Kidney (tissue), 14 donors: ENCODE measurements around the gene GAS5. TPM values are rescaled to one million over a fixed set of nuclear protein-coding genes. Genes with fewer than 3 reads are reported as not detected.

Experiments
- DNase-seq, 5 donors: peaks; one replicate each; pipeline ENCODE4 v3.0.0-alpha.2; 2013 to 2020
- FAIRE-seq: peaks from 2 replicates; lab custom pipeline; 2012; peaks lifted over from hg19 to GRCh38; lab: Jason Lieb, UNC
- H3K27ac ChIP-seq, 2 donors: one replicate each; pipeline ENCODE4 v1.7.0; 2013; ENCODE audit warnings: low read depth in 2 of 2, low read length in 2 of 2, inconsistent platforms in 1 of 2
- H3K27me3 ChIP-seq: one replicate; pipeline ENCODE4 v1.7.1; 2013; ENCODE audit warnings: low read length, inconsistent platforms; ENCODE audit not compliant: control insufficient read depth, insufficient read depth
- H3K36me3 ChIP-seq, 3 donors: one replicate each; pipeline versions ENCODE4 v1.7.0 to v1.7.1; 2013; ENCODE audit warnings: low read length in 3 of 3, control low read depth in 1 of 3, inconsistent platforms in 1 of 3; ENCODE audit not compliant: insufficient read depth in 3 of 3, control insufficient read depth in 2 of 3
- H3K4me1 ChIP-seq, 3 donors: one replicate each; pipeline versions ENCODE4 v1.7.0 to v1.7.1; 2013; ENCODE audit warnings: low read length in 3 of 3, inconsistent platforms in 1 of 3, low read depth in 1 of 3; ENCODE audit not compliant: control insufficient read depth in 2 of 3, insufficient read depth in 2 of 3
- H3K4me3 ChIP-seq, 3 donors: one replicate each; pipeline versions ENCODE4 v1.7.0 to v1.8.1; 2013; ENCODE audit warnings: low read length in 3 of 3, control low read depth in 1 of 3, inconsistent platforms in 1 of 3
- H3K9ac ChIP-seq, 3 donors: one replicate each; pipeline versions ENCODE4 v1.7.0 to v1.7.1; 2013; ENCODE audit warnings: low read length in 3 of 3, control low read depth in 1 of 3, inconsistent platforms in 1 of 3
- H3K9me3 ChIP-seq, 3 donors: one replicate each; pipeline versions ENCODE4 v1.7.0 to v1.7.1; 2013; ENCODE audit warnings: low read length in 3 of 3, control low read depth in 1 of 3, inconsistent platforms in 1 of 3; ENCODE audit not compliant: control insufficient read depth in 2 of 3, insufficient read depth in 1 of 3
- intact Hi-C: fragments of 100-400 bp; cut with DNase I; formaldehyde crosslinking; loops from one replicate; pipeline ENCODE4 v1.11.1; 2022
- polyA plus RNA-seq: library from polyadenylated mRNA; stranded (reverse); fragments of 350-450 nt; fragmentation: Illumina TruSeq; extraction: RNeasy Lipid Tissue Mini Kit (QIAGEN cat#74804); gene quantifications from one replicate; pipeline ENCODE4 v1.2.3, GENCODE V29; 2014; ENCODE audit warnings: low read depth, low replicate concordance; ENCODE audit not compliant: insufficient read depth
- total RNA-seq: library from RNA; stranded (reverse); fragmentation: NEBNext Ultra II Directional; extraction: Animal tissue kit (Norgen Biotek cat#: 25700); gene quantifications from one replicate; pipeline ENCODE4 v1.2.1, GENCODE V29; 2021
- TF ChIP-seq, protein P1 (sequence below): IDR thresholded peaks from 3 replicates; pipeline ENCODE4 v1.5.1; 2012; ENCODE audit warnings: mild to moderate bottlenecking, moderate library complexity, borderline replicate concordance; ENCODE audit not compliant: insufficient read depth; ENCODE audit errors: extremely low read depth
- donor health status: control.
- donor health status: control.
- donor health status: control.
- donor health status: control.
- donor health status: control.
- donor health status: DM: yes; HTN: yes; CAD: no.
- donor health status: Normal renal cell carcinoma (clear cell type).

GAS5 gene
- total and polyA plus RNA-seq, 2 donors from 2014 or later: 239 to 275 TPM

DNA sequence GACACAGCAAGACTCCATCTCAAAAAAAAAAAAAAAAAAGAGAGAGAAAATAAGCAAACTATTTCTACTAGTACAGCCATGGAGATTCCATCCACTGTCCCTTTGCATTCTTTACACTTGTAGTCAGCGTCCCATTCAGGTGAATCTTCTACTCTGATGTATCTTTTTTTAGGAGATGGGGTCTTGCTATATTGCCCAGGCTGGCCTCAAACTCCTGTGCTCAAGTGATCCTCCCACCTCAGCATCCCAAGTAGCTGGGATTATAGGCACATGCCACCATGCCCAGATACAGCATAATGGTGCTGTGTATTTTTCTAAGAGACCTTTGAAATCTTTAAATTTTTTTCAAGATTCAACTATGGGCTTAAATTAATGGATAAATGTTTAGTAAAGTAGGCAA lies 35.0 kb downstream of the GAS5 start:
- DNase-seq (no peak), FAIRE-seq (no peak)
- Histone ChIP-seq H3K27ac (no peak overlapping the region), H3K9me3 (no peaks in the 10 kb centered on the region), H3K9ac (no peak overlapping the region), H3K4me1 (no peaks in the 10 kb centered on the region), H3K27me3 (no peaks in the 10 kb centered on the region), H3K4me3 (no peak overlapping the region), H3K36me3 (peaks cover 2 to 20% (median 7%) of the 10 kb centered on the region in 3 donors)
- TF ChIP-seq, protein P1, sequence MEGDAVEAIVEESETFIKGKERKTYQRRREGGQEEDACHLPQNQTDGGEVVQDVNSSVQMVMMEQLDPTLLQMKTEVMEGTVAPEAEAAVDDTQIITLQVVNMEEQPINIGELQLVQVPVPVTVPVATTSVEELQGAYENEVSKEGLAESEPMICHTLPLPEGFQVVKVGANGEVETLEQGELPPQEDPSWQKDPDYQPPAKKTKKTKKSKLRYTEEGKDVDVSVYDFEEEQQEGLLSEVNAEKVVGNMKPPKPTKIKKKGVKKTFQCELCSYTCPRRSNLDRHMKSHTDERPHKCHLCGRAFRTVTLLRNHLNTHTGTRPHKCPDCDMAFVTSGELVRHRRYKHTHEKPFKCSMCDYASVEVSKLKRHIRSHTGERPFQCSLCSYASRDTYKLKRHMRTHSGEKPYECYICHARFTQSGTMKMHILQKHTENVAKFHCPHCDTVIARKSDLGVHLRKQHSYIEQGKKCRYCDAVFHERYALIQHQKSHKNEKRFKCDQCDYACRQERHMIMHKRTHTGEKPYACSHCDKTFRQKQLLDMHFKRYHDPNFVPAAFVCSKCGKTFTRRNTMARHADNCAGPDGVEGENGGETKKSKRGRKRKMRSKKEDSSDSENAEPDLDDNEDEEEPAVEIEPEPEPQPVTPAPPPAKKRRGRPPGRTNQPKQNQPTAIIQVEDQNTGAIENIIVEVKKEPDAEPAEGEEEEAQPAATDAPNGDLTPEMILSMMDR: no peak
- intact Hi-C loops: no loop called here

DNA sequence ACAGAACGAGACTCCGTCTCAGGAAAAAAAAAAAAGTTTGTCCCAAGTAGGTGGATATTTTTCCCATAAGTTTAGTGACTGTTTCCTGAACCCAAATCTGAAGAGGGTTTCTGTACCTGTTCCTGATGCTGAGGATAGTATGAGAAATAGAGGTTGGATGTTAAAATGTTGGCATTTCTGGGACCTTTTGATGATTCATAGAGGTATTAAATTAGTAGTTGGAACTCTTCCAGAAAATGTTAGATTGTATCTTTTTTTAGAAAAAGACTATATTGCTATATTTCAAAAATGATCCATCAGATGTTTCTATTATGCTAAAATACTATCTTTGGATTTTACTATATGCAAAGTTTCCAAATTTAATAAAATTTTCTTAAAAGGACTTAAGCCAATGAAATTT lies 40.2 kb downstream of the GAS5 start:
- Histone ChIP-seq H3K27ac (no peak overlapping the region), H3K36me3 (peaks cover 0 to 3% (median 0%) of the 10 kb centered on the region in 3 donors), H3K27me3 (no peaks in the 10 kb centered on the region), H3K9me3 (no peaks in the 10 kb centered on the region), H3K4me1 (peaks cover 6 to 7% (median 6%) of the 10 kb centered on the region in 3 donors), H3K4me3 (no peak overlapping the region), H3K9ac (no peak overlapping the region)
- no peak for DNase-seq
- intact Hi-C loops: no loop called here
- TF ChIP-seq, protein P1: no peak
- no peak for FAIRE-seq

DNA sequence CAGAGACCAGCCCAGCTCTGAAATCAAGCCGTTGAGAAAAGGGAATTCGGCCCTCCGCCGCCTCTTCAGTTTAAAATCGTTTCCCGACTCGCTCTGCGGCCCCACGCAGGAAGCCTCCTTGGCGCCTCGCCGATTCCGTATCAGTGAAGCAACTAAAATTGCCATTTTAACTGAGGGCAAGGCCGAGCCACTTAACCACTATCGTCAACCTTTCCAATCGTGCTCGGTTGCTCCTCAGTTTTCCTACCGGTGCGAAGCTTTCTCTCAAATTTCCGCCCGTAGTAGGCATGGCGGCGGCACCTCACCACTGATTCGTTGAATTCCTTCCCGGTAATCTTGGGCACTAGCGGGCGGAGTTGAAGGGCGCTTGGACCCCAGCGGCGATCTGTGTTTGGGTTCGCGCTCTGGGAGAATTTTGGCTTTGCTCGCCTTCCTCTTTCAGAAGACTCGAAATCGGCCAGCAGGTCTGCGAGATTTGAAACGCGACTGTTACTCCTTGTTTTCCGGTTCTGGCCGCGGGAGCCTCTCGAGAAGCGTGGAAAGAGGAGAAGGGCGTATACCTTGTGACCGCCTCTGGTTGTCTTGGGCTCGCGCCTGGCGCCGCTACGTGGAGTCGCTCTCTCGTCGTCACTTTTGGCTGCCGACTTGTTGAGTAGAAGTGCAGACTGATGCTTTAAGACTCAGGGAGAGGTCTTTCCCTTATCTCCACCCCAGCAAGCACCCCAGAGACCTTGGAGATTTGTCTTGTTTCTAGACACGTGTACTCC lies 43.3 kb downstream of the GAS5 start, which contains the start of the genes CENPL and DARS2:
Gene CENPL, minus strand, starts transcription at position 569 of the 767 bp plus-strand sequence. CDS start 13,584 bp downstream, outside the sequence.
Gene DARS2, plus strand, starts transcription at position 359 of the 767 bp plus-strand sequence. CDS start 557 bp downstream, outside the sequence.
- TF ChIP-seq, protein P1: no peak
- Histone ChIP-seq H3K4me1 (peaks cover 6 to 7% (median 6%) of the 10 kb centered on the region in 3 donors), H3K4me3 (peak within 1 kb of the TSS; percentile 94 to 98 (median 98)), H3K27ac (peak within 1 kb of the TSS; percentile 81 to 91), H3K9me3 (no peaks in the 10 kb centered on the region), H3K9ac (peak within 1 kb of the TSS; percentile 83 to 95 (median 93)), H3K27me3 (no peaks in the 10 kb centered on the region), H3K36me3 (no peaks in the 10 kb centered on the region)
- FAIRE-seq (peak; percentile 84), DNase-seq (peak; percentile 95 to 99 (median 98))
- intact Hi-C loops: no loop called here
